ENCODE results near the gene UPF2.

GRCh38 chr10:11886851-11887250 is 155.8 kb downstream of the UPF2 start:
- TF ChIP-seq, protein P1, sequence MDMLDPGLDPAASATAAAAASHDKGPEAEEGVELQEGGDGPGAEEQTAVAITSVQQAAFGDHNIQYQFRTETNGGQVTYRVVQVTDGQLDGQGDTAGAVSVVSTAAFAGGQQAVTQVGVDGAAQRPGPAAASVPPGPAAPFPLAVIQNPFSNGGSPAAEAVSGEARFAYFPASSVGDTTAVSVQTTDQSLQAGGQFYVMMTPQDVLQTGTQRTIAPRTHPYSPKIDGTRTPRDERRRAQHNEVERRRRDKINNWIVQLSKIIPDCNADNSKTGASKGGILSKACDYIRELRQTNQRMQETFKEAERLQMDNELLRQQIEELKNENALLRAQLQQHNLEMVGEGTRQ (IDR thresholded peaks at IDR 0.05; ENCODE audit: low read depth, low read length), result no peak
- TF ChIP-seq, protein P2, sequence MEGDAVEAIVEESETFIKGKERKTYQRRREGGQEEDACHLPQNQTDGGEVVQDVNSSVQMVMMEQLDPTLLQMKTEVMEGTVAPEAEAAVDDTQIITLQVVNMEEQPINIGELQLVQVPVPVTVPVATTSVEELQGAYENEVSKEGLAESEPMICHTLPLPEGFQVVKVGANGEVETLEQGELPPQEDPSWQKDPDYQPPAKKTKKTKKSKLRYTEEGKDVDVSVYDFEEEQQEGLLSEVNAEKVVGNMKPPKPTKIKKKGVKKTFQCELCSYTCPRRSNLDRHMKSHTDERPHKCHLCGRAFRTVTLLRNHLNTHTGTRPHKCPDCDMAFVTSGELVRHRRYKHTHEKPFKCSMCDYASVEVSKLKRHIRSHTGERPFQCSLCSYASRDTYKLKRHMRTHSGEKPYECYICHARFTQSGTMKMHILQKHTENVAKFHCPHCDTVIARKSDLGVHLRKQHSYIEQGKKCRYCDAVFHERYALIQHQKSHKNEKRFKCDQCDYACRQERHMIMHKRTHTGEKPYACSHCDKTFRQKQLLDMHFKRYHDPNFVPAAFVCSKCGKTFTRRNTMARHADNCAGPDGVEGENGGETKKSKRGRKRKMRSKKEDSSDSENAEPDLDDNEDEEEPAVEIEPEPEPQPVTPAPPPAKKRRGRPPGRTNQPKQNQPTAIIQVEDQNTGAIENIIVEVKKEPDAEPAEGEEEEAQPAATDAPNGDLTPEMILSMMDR (conservative IDR thresholded peaks at IDR 0.05; ENCODE audit: low read depth, low read length), result no peak
- TF ChIP-seq POLR2A (IDR thresholded peaks at IDR 0.05; ENCODE audit: low read depth, low read length), result no peak
- TF ChIP-seq, protein P3, sequence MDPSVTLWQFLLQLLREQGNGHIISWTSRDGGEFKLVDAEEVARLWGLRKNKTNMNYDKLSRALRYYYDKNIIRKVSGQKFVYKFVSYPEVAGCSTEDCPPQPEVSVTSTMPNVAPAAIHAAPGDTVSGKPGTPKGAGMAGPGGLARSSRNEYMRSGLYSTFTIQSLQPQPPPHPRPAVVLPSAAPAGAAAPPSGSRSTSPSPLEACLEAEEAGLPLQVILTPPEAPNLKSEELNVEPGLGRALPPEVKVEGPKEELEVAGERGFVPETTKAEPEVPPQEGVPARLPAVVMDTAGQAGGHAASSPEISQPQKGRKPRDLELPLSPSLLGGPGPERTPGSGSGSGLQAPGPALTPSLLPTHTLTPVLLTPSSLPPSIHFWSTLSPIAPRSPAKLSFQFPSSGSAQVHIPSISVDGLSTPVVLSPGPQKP (IDR thresholded peaks at IDR 0.05; ENCODE audit: borderline replicate concordance, low read depth, low read length), result no peak
- TF ChIP-seq SMC3 (IDR thresholded peaks at IDR 0.05; ENCODE audit: low read depth, low read length), result no peak
- no peak for TF ChIP-seq RAD21 (IDR thresholded peaks at IDR 0.05; ENCODE audit: low read length)
- TF ChIP-seq CEBPB (IDR thresholded peaks at IDR 0.05; ENCODE audit: low read depth, low read length), result no peak
- TF ChIP-seq RFX5 (IDR thresholded peaks at IDR 0.05; ENCODE audit: low read depth, low read length), result no peak
- TF ChIP-seq NFE2L2 (IDR thresholded peaks at IDR 0.05; ENCODE audit: low read depth, low read length), result no peak
